H7 (cell line): Measurements from ENCODE around the gene SLC26A11. TPM values are rescaled to one million over a fixed set of nuclear protein-coding genes. Genes with fewer than 3 reads are reported as not detected.
"Not testable (repeated sequence)": the region's sequence is repeated elsewhere in the genome, so short reads cannot be mapped to it uniquely, and the experiment has no call there.

Experiments used
- DNase-seq: peaks from one replicate; pipeline ENCODE4 v3.0.0; 2012
- H3K27me3 ChIP-seq: 2 replicates; pipeline ENCODE4 v1.6.0; 2011; ENCODE audit warnings: mild to moderate bottlenecking, low read length; ENCODE audit not compliant: control insufficient read depth, insufficient read depth
- H3K36me3 ChIP-seq: replicated peaks from 2 replicates; pipeline ENCODE4 v1.5.1; 2011; ENCODE audit warnings: low read length; ENCODE audit not compliant: control insufficient read depth, insufficient read depth
- H3K4me3 ChIP-seq: 2 replicates; pipeline ENCODE4 v1.5.1; 2011; ENCODE audit warnings: low read depth, mild to moderate bottlenecking, control low read depth, low read length, moderate library complexity; ENCODE audit not compliant: insufficient read depth
- total RNA-seq: library from RNA; depleted of rRNA; stranded (reverse); fragments of >200 nt; shearing (Covaris generic); gene quantifications from 2 replicates; pipeline ENCODE4 v1.2.3, GENCODE V29; 2014

The SLC26A11 gene
- total RNA-seq, 1 experiment from 2014 or later = 19.4 TPM

- no peaks in the 10 kb centered on the region for H3K27me3 ChIP-seq
- H3K4me3 ChIP-seq = no peak overlapping the region
- no peak for DNase-seq
- H3K36me3 ChIP-seq = no peaks in the 10 kb centered on the region
Observed at GRCh38 chr17:80187515-80187941, 32.7 kb upstream of the SLC26A11 start.

DNA sequence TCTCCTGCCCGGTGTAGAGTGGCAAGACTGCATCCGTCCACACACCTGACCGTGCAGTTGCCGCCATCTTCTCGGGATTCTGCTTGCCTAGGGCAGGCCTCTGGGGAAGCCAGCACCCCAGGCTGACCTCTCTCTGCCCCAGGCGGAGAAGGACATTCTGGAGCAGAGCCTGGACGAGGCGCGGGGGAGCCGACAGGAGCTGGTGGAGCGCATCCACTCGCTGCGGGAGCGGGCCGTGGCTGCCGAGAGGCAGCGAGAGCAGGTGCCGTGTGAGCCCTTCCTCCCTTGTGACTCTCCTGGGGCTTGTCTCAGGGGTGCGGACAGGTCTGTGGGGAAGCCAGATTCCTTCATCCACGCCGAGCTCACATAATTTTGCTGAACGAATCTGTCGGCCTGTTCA, 30.6 kb upstream of the SLC26A11 start:
- no peak for DNase-seq
- Histone ChIP-seq H3K36me3 (no peaks in the 10 kb centered on the region), H3K4me3 (no peak overlapping the region), H3K27me3 (no peaks in the 10 kb centered on the region)

- Histone ChIP-seq H3K27me3 (no peaks in the 10 kb centered on the region), H3K36me3 (no peaks in the 10 kb centered on the region), H3K4me3 (no peak overlapping the region)
- DNase-seq = no peak
Observed at GRCh38 chr17:80190716-80191115, 29.5 kb upstream of the SLC26A11 start.

DNA sequence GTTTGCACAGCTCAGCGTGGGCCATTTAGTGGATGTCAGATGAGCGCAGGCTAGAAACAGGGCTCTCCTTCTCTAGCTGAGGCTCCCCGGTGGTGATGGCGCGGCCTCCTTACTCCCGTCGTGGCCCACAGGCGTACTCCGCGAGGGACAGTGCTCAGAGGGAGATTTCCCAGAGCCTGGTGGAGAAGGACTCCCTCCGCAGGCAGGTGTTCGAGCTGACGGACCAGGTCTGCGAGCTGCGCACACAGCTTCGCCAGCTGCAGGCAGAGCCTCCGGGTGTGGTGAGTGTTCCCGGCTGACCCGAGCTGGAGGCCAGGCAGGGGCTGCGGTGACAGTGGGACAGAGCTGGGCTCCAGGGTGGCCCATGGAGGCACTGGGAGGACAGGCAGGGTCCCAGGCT, 29.0 kb upstream of the SLC26A11 start:
- DNase-seq = peak; percentile 87
- no peaks in the 10 kb centered on the region for H3K36me3 ChIP-seq
- H3K4me3 ChIP-seq = no peak overlapping the region
- no peaks in the 10 kb centered on the region for H3K27me3 ChIP-seq

DNA sequence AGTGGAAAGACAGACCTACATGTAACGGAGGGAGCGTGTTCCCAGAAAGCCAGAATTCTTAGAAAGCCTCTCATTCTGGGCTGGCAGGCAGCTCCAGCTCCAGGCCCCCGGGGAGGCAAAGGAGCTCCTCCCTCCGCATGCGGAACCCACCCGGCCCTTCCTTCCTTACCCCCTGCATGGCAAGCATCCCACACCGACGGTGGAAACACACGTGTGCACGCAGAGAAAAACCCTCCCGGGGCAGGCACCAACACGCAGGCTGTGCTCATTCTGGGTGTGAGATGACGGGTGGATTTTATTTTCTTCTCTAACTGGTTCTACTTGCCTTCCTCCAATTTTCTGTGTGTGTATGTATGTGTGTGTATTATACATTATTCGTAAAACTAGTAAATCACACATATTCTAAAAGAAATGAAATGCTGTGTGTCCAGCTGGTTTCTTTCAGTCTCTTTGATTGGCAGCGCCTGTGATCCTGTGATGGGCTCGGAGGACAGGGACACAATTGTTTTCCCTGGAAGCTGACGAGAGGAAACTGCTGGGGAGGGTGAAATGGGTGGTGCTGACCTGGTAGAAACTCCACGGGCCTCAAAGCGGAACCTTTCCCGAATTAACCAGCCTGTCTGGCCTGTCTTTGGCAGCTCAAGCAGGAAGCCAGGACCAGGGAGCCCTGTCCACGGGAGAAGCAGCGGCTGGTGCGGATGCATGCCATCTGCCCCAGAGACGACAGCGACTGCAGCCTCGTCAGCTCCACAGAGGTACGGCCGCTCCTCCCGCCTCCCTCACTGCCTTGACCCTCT, 28.2 kb upstream of the SLC26A11 start:
- H3K27me3 ChIP-seq = no peaks in the 10 kb centered on the region
- H3K4me3 ChIP-seq = no peak overlapping the region
- no peaks in the 10 kb centered on the region for H3K36me3 ChIP-seq
- DNase-seq = no peak

DNA sequence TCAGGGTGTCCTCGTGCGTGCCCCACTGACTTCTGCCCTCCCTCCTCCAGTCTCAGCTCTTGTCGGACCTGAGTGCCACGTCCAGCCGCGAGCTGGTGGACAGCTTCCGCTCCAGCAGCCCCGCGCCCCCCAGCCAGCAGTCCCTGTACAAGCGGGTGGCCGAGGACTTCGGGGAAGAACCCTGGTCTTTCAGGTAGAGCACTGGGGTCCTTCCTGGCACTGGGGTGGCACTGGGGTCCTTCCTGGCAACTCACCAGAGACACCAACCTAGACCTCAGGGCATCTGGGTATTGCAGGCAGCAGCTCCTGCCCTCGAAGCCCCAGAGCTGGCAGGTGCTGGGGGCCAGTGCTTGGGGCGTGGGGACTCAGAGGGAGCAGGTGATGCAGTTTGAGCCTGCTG, 25.1 kb upstream of the SLC26A11 start:
- H3K36me3 ChIP-seq = no peaks in the 10 kb centered on the region
- H3K27me3 ChIP-seq = no peaks in the 10 kb centered on the region
- no peak for DNase-seq

DNA sequence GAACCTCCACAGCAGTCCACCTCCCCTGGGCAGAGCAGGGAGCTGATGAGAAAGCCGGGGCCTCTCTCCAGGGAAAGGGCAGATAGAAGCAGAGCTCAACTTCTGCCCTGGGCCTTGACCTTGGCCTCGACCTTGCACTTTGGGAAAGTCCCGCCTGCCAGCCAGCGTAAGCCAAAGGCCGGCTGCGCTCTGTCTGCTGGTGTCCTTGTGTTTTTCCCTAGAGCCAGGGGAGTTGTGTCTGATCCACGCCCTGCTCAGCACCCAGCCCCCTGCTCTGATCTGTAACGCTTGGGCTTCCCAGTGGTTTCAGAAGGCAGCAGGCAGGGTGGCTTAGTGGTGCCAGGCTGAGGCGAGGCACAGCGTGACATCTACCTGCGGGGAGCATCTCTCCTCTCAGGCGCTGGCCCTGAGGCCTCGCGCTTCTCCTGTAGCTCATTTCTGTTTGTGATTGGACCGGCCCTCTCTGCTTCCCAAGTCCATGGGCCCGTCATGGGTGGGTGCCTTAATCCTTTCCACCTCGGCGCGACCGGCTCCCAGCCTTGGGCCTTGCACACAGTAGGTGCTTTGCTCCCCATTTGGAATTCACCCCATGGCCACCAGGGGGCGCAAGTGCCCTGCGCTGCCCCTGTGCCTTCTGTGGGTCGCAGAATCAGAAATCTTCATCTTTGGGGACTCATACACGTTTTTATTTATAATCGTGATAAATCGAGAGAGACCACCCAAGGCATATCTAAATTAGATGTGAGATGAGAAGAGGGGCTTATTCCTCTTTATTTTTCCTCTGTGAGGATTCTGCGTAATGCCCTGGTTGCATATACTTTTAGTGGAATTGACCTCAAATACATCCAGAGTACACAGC, 24.3 kb upstream of the SLC26A11 start:
- DNase-seq = peak; percentile 89
- H3K36me3 ChIP-seq = no peaks in the 10 kb centered on the region

More for the DNA sequence above, 25.1 kb upstream of the SLC26A11 start:
- H3K4me3 ChIP-seq = no peak overlapping the region

DNA sequence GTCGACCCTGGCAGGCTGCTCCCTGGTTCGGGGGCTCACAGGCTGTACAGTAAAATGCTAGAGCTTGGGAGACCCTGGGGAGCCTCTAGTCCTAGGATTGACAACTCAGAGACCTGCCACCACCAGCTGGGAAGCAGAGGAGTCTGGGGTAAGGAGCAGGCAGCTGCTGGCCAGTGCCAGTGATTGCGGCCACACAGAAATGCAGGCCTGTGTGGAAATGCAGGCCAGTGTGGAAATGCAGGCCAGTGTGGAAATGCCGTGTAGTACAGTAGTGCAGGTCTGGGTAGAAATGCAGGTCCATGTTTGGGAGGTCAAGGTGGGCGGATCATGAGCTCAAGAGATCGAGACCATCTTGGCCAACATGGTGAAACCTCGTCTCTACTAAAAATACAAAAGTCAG, 23.6 kb upstream of the SLC26A11 start:
- Histone ChIP-seq H3K4me3 (no peak overlapping the region), H3K27me3 (no peaks in the 10 kb centered on the region), H3K36me3 (no peaks in the 10 kb centered on the region; the same call in 1 of the 2 replicates)
- DNase-seq = no peak

More for the DNA sequence above, 24.3 kb upstream of the SLC26A11 start:
- Histone ChIP-seq H3K4me3 (no peak overlapping the region), H3K27me3 (no peaks in the 10 kb centered on the region)

GRCh38 chr17:80198144-80198661, 22.0 kb upstream of the SLC26A11 start:
- peak; percentile 73 for DNase-seq
- H3K36me3 ChIP-seq = no peaks in the 10 kb centered on the region; the same call in 1 of the 2 replicates
- H3K4me3 ChIP-seq = no peak overlapping the region
- no peaks in the 10 kb centered on the region for H3K27me3 ChIP-seq

DNA sequence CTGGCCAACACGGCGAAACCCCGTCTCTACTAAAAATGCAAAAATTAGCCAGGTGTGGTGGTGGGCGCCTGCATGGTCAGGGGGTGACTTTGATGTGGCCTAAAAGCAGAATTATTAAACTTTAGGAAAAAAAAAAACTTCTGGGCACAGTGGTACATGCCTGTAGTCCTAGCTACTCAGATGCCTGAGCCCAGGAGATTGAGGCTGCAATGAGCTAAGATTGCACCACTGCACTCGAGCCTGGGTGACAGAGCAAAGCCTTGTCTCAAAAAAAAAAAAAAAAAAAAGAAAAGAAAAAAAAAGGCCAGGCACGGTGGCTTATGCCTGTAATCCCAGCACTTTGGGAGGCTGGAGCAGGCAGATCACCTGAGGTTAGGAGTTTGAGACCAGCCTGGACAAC, 20.9 kb upstream of the SLC26A11 start:
- not testable (repeated sequence) for H3K36me3 ChIP-seq, H3K27me3 ChIP-seq, H3K4me3 ChIP-seq, DNase-seq

- DNase-seq = no peak
- Histone ChIP-seq H3K4me3 (no peak overlapping the region), H3K36me3 (no peaks in the 10 kb centered on the region; the same call in 1 of the 2 replicates), H3K27me3 (no peaks in the 10 kb centered on the region)
Observed at GRCh38 chr17:80201446-80201845, 18.8 kb upstream of the SLC26A11 start.

DNA sequence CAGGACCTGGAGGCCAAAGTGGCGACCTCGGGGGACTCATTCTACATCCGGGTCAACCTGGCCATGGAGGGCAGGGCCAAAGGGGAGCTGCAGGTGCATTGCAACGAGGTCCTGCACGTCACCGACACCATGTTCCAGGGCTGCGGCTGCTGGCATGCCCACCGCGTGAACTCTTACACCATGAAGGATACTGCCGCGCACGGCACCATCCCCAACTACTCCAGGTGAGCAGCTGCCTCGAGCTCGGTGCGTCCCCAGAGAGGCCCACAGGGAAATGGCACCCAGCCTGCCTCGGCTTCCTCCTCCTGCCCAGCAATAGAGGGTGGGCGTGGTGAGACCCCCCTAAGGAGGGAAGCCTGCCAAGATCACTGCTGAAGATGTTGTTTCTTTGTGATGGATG, 18.0 kb upstream of the SLC26A11 start:
- no peak overlapping the region for H3K4me3 ChIP-seq
- no peaks in the 10 kb centered on the region for H3K27me3 ChIP-seq
- DNase-seq = no peak
- H3K36me3 ChIP-seq = no peaks in the 10 kb centered on the region; the same call in 1 of the 2 replicates

DNA sequence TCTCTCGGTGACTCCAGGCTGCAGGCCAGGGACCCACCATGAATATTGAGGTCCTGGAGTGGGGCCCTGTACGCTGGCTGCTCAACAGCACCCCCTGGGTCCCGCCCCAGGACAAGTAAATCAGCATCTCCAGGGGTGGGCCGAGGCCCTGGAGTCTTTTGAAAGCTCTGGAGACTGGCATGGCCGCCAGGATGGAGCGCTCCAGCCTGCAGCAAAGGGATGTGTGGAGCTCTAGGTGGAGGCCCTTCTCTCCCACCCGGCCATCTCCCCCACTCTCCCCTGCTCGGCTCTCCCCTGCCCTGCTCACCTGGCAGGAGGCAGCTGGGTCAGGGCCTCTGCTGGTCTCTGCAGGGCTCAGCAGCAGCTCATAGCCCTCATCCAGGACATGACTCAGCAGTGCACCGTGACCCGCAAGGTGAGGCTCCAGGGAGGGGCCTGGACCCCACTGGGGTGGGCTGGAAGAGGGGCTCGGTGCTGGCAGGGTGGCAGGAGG, 16.7 kb upstream of the SLC26A11 start:
- Histone ChIP-seq H3K27me3 (no peaks in the 10 kb centered on the region), H3K36me3 (no peaks in the 10 kb centered on the region; the same call in 1 of the 2 replicates), H3K4me3 (no peak overlapping the region)
- DNase-seq = peak; percentile 71

- Histone ChIP-seq H3K4me3 (no peak overlapping the region), H3K36me3 (no peaks in the 10 kb centered on the region; the same call in none of the 2 replicates), H3K27me3 (no peaks in the 10 kb centered on the region)
- DNase-seq = no peak
Observed at GRCh38 chr17:80204626-80205468, 15.4 kb upstream of the SLC26A11 start.
